Activated naive CD8-positive, alpha-beta T cell treated with anti-CD3 and anti-CD28 coated beads, Interleukin-2, amount 10 ng/mL, durations not matched to agents 7 days and 5 days (primary cell): Measurements from ENCODE around the gene SEMA5A. TPM values are rescaled to one million over a fixed set of nuclear protein-coding genes. Genes with fewer than 3 reads are reported as not detected.

Experiments
- ATAC-seq: fragments of 150-1000 bp; cut with Tn5 transposase; one replicate; pipeline ENCODE4 v1.10.0; 2021; ENCODE audit warnings: low read depth, moderate library complexity
- POLR2A ChIA-PET: fragments of 350-600 bp; sonication (Branson Sonifier 250); formaldehyde crosslinking; loops from one replicate; lab custom pipeline; 2021; ENCODE audit warnings: antibody characterized with exemption; lab: Charles Lee
- DNase-seq: peaks from one replicate; pipeline ENCODE4 v3.0.0; 2021
- H3K27ac Mint-ChIP-seq: one replicate; pipeline ENCODE4 v1.8.0; 2022; ENCODE audit warnings: mild to moderate bottlenecking, mixed read lengths
- H3K27me3 Mint-ChIP-seq: one replicate; pipeline ENCODE4 v1.8.0; 2022; ENCODE audit warnings: mild to moderate bottlenecking, moderate library complexity, mixed read lengths
- H3K36me3 Mint-ChIP-seq: one replicate; pipeline ENCODE4 v1.8.0; 2021; ENCODE audit warnings: mild to moderate bottlenecking, mixed read lengths
- H3K4me1 Mint-ChIP-seq: one replicate; pipeline ENCODE4 v1.8.0; 2021; ENCODE audit warnings: mixed read lengths
- H3K4me3 Mint-ChIP-seq: one replicate; pipeline ENCODE4 v1.8.0; 2022; ENCODE audit warnings: mild to moderate bottlenecking, moderate library complexity, mixed read lengths
- H3K9me3 Mint-ChIP-seq: one replicate; pipeline ENCODE4 v1.8.0; 2021; ENCODE audit warnings: mixed read lengths
- total RNA-seq, 2 experiments: library from RNA; stranded (reverse); gene quantifications; one replicate each; pipeline ENCODE4 v1.2.3, GENCODE V29; 2021

Gene SEMA5A
- total RNA-seq, 2 experiments from 2014 or later: 0.03 to 0.14 TPM

DNA sequence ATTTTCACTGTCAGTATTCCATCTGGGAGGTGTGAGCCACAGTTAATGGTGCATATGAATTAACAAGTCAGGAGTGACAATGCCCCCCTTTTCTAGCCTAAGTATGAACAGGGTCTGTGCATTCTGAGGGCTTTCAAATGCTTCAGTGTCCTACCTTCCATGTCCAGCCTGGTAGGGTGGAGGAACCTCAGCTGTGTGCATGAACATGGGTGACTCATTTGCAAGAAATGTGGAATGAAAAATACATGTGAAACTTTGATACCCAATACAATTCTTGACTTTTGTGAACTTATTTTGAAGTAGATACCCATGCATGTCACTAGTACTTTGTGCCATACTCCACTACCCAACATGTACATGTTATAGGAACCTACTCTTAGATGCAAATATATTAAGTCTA is 375.8 kb downstream of the SEMA5A start:
- POLR2A ChIA-PET: no interaction called here
- H3K4me3 Mint-ChIP-seq: no peak overlapping the region
- ATAC-seq (no peak), DNase-seq (no peak)
- H3K27me3 Mint-ChIP-seq: no peaks in the 10 kb centered on the region
- no peaks in the 10 kb centered on the region for H3K36me3 Mint-ChIP-seq
- H3K9me3 Mint-ChIP-seq: no peaks in the 10 kb centered on the region
- H3K27ac Mint-ChIP-seq: no peak overlapping the region
- no peaks in the 10 kb centered on the region for H3K4me1 Mint-ChIP-seq

DNA sequence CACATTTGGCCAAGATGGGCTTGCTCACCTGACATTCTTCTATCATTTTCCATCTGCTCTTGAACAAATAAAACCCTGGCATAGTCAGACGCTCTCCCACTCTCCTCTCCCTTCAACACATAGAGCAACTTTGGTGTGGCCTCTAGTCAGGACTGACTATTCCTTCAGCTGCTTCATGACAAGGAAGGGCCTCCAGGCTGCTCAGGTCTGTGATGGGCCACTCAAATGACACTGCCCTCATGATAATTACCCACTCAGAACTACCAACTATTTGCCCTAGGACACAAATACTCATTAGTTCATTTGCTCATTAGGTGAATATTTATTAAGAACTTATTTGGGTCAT is 376.3 kb downstream of the SEMA5A start:
- H3K4me3 Mint-ChIP-seq: no peak overlapping the region
- H3K36me3 Mint-ChIP-seq: no peaks in the 10 kb centered on the region
- H3K27ac Mint-ChIP-seq: no peak overlapping the region
- no peak for ATAC-seq
- H3K4me1 Mint-ChIP-seq: no peaks in the 10 kb centered on the region
- POLR2A ChIA-PET: no interaction called here
- no peaks in the 10 kb centered on the region for H3K9me3 Mint-ChIP-seq
- no peaks in the 10 kb centered on the region for H3K27me3 Mint-ChIP-seq
- no peak for DNase-seq

DNA sequence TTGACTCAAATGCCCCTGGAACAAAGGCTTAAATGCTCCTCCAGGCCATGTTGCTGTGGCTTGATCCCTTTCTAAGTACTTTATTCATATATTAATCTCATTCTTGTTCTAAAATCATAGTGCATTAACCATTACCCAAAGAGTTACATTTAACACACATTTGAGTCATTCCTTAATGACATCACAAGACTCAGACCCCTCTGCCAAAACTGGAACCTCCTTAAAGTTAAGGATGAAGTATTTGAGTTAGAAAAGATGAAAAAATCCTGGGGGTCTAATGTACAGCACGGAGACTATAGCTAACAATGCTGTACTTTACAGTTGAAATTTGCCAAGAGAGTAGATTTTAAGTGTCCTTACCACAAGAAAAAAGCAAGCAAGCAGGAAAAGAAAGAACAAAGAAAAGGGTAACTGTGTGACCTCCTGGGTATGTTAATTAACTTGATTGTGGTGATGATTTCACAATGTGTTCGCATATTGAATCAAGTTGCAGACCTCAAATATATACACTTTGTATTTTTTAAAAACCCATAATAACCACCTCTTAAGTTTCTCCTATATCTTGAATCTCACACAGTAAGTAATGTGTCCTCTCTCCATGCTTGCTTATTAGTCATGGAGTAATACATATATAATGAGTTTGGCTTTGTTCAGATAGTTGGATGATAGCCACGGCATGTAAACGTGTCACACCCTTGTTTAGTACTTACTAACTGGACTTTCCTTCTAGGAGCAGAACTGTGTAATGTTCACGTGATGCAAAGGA is 376.9 kb downstream of the SEMA5A start:
- Mint-ChIP-seq H3K4me1 (no peaks in the 10 kb centered on the region), H3K27ac (no peak overlapping the region), H3K36me3 (no peaks in the 10 kb centered on the region), H3K4me3 (no peak overlapping the region), H3K9me3 (no peaks in the 10 kb centered on the region), H3K27me3 (no peaks in the 10 kb centered on the region)
- POLR2A ChIA-PET: no interaction called here
- no peak for DNase-seq
- ATAC-seq: no peak

DNA sequence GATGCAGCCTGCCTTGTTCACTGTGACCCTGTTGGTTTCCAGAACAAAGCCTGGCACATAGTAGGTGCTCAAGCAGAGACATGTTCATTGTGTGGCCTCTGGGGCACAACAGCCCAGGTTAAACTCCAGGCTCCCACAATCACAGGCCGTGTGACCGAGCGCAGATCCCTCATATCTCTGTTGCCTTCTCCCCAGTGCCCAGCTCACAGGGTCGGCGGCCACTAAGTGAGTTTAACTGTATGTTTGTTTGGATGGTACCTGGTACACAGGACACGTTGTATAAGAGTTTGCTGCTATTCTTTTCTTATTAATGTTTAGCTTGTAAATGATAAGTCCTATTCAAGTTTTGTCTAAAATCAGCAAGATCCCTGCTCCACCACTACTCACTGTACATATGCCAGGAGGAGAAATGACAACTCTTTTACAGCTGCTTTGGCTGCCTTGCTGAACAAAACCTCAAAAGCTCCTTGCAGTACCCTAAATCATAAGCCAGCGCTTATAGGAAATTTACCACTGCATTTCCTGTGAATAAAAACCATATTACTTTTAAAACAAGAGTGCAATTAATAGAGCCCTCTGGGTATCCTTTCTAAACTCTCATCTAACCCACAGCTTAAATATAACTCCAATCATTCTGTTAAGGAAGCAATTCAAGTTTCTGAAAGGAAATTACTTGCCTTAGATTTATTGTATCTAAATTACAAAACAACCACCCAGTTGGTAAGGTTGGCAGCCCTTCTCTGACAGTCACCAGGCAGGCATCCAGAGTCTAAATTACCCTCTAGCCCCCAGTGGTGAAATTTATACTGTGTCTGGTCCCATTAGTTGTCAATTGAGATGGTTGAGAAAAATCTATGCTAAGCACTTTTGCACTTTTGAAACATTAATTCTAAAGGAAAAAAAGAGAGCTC is 379.4 kb downstream of the SEMA5A start:
- H3K4me1 Mint-ChIP-seq: no peaks in the 10 kb centered on the region
- H3K36me3 Mint-ChIP-seq: no peaks in the 10 kb centered on the region
- POLR2A ChIA-PET: no interaction called here
- H3K4me3 Mint-ChIP-seq: no peak overlapping the region
- no peaks in the 10 kb centered on the region for H3K27me3 Mint-ChIP-seq
- no peak for ATAC-seq
- DNase-seq: no peak
- H3K9me3 Mint-ChIP-seq: no peaks in the 10 kb centered on the region
- no peak overlapping the region for H3K27ac Mint-ChIP-seq

DNA sequence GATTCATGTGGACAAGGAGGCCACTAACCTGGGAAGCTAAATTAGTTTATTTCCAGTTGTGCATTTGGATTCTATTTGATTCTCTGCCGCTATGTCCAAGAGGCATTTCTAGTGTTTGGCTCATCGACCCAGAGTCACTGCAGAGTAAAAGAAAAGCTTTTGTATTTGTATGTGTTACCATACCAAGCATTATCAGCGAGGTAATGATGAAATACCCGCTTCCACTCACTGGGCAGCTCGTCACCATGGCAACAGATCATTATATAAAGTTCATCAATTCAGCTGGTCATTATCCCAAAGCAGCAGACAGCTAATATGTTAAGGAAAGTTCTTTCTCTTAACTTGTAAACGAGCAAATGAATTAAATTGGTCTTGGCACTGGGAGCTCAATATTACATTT is 380.3 kb downstream of the SEMA5A start:
- no peaks in the 10 kb centered on the region for H3K36me3 Mint-ChIP-seq
- ATAC-seq: no peak
- H3K4me1 Mint-ChIP-seq: no peaks in the 10 kb centered on the region
- no peaks in the 10 kb centered on the region for H3K27me3 Mint-ChIP-seq
- no peak for DNase-seq
- no peak overlapping the region for H3K4me3 Mint-ChIP-seq
- H3K9me3 Mint-ChIP-seq: no peaks in the 10 kb centered on the region
- H3K27ac Mint-ChIP-seq: no peak overlapping the region
- POLR2A ChIA-PET: no interaction called here

DNA sequence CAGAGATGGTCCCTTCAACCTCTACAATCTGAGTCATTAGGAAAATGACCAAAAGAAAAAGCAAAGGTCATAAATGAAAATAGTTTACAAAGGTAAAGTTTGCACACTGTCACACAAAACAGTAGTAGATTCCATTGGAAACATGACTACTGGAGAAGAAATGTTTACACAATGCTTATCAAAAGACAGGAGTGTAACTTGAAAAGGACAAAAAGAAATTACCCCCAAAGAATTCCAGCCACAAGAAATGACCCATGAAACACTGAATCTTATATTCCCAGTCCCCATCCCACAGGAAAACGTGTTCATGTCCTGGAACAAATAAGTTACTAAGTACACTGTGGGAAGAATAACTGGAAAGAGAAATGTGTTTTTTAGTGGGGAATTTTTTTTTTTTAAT is 385.1 kb downstream of the SEMA5A start:
- no peak for ATAC-seq
- no peak overlapping the region for H3K27ac Mint-ChIP-seq
- POLR2A ChIA-PET: no interaction called here
- H3K27me3 Mint-ChIP-seq: no peaks in the 10 kb centered on the region
- no peaks in the 10 kb centered on the region for H3K36me3 Mint-ChIP-seq
- no peak for DNase-seq
- peaks cover 4% of the 10 kb centered on the region for H3K9me3 Mint-ChIP-seq
- no peak overlapping the region for H3K4me3 Mint-ChIP-seq
- no peaks in the 10 kb centered on the region for H3K4me1 Mint-ChIP-seq

DNA sequence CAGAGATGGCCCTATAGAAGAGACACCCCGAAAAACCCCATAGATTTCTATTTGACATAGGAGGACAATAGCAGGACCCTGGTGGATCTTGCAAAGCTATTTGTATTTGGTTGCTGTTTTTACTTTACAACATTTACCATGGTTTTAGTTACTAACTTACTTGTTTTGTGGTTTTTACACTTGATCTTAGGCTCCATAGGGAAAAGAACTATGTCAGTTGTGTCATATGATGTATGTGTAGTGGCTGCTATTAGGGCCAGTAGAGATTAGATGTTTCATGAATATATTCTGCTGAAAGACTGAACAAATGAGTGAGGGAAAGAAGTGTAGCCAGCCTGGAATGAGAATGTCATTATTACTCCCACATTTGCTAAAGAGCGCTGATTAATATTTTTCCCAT is 388.1 kb downstream of the SEMA5A start:
- POLR2A ChIA-PET: no interaction called here
- Mint-ChIP-seq H3K4me3 (no peak overlapping the region), H3K36me3 (no peaks in the 10 kb centered on the region), H3K27me3 (no peaks in the 10 kb centered on the region), H3K9me3 (peaks cover 4% of the 10 kb centered on the region), H3K27ac (no peak overlapping the region), H3K4me1 (no peaks in the 10 kb centered on the region)
- DNase-seq: no peak
- no peak for ATAC-seq

DNA sequence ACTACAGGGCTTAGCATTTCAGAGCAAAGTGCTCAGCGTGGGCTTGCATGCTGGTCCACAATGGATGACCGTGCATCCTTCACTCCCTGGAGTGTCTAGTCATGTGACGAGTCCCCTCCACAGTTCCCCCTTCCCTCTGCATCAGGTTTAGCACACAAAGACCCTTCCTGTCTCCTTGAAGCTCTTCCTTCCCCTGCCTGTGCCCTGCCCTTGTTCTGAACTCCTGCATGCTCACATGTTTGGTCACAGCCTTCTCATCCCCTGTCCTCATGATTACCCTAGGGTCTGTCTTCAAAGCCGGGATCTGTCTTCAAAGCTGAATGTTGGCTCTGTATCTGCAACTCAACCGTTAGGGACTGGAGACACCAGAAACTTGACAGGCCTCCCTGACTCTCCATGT is 388.9 kb downstream of the SEMA5A start:
- Mint-ChIP-seq H3K4me3 (no peak overlapping the region), H3K27me3 (no peaks in the 10 kb centered on the region), H3K9me3 (peaks cover 4% of the 10 kb centered on the region), H3K36me3 (no peaks in the 10 kb centered on the region), H3K27ac (no peak overlapping the region), H3K4me1 (no peaks in the 10 kb centered on the region)
- DNase-seq: no peak
- no peak for ATAC-seq
- POLR2A ChIA-PET: no interaction called here

DNA sequence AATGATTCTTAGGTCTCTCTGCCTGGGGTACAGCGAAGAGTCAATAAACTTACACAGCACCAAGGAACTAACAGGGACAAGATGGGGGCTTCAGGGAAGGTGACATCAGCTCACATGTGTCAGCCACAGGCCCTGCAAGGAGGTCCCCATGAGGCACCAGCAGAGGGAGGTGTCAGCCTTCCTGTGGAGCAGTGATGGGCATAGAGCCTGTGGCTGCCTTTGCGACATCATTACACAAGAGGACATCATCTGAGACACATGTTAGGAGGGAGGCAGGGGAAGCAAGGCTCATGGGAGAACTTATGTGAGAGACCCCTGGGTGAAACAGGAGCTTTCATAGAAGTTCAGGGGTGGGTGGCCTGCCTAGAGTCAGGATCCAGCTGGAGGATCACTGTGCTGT is 389.6 kb downstream of the SEMA5A start:
- Mint-ChIP-seq H3K9me3 (peaks cover 4% of the 10 kb centered on the region), H3K4me3 (no peak overlapping the region), H3K27ac (no peak overlapping the region), H3K27me3 (no peaks in the 10 kb centered on the region), H3K36me3 (no peaks in the 10 kb centered on the region), H3K4me1 (no peaks in the 10 kb centered on the region)
- no peak for ATAC-seq
- POLR2A ChIA-PET: no interaction called here
- no peak for DNase-seq

DNA sequence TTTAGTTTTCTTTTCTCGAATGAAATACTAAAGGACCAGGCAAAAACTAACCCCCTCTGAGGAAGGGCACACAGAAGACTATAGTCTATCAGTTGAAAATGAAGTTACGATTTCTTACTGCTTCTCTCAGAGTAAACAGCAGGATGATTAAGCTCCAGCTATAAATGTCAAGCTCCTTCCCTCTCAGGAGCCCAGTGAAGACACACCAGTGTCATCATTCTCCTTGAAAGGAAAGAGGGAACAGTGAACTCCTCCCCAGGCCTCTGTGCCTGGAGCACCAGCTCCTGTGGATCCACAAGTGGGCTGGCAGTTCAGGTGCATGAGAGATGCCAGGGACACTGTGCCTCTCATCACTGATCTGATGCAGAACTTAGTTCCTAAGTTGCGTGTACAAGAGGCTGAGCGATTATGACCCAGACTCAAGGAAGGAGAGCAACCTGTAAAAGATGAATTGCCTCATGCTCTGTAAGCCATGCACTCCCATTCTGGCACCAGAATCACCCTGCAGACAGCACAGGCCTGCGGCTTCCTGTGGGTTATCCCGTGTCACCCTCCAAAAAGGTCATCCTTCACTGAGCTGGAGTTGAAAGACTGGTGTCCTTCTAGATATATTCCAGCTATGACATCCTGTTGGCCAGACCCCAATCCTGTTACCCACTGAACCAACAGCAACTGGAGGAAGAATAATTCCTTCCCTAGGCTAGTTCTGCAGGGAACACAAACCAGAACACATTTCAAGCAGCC is 394.0 kb downstream of the SEMA5A start:
- no peaks in the 10 kb centered on the region for H3K9me3 Mint-ChIP-seq
- ATAC-seq: no peak
- no peaks in the 10 kb centered on the region for H3K4me1 Mint-ChIP-seq
- no peaks in the 10 kb centered on the region for H3K27me3 Mint-ChIP-seq
- POLR2A ChIA-PET: no interaction called here
- no peak for DNase-seq
- no peak overlapping the region for H3K27ac Mint-ChIP-seq
- H3K4me3 Mint-ChIP-seq: no peak overlapping the region
- H3K36me3 Mint-ChIP-seq: no peaks in the 10 kb centered on the region

DNA sequence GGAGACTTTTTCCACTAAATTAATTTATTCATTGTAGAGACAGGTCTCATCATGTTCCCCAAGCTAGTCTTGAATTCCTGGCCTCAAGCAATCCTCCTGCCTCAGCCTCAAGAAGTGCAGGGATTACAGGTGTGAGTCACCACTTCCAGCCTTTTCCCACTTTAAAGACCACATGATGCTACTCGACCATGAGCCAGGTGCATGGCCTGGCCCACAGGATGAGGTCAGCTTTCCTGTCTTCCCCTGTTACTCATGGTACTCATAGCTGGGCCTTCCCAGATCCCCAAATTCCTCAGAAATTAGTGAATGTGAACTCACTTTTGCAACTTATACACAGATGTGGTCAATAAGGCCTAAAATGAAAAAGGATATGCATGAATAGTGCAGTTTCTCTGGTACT is 395.9 kb downstream of the SEMA5A start:
- Mint-ChIP-seq H3K36me3 (no peaks in the 10 kb centered on the region), H3K9me3 (no peaks in the 10 kb centered on the region), H3K27me3 (no peaks in the 10 kb centered on the region), H3K4me3 (no peak overlapping the region), H3K27ac (no peak overlapping the region), H3K4me1 (no peaks in the 10 kb centered on the region)
- ATAC-seq (no peak), DNase-seq (no peak)
- POLR2A ChIA-PET: no interaction called here

DNA sequence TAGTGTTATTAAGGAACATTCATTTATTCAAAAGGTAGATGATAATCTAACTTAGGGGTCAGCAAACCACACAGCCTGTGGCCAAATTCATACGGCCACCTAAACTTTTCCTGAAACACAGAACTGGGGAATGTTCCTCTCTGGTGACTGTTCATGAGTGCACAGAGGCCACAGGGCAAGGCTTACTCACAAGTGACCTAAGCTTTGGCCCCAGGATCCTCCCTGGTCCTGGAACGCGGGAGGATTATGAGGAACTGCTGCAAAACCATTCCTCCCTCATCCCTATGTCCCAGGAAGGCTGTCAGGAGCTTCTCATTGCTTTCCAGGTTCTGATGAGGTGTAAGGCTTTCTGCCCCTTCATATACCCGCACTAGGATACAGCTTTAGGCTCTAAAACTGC is 397.6 kb downstream of the SEMA5A start:
- no peaks in the 10 kb centered on the region for H3K27me3 Mint-ChIP-seq
- H3K27ac Mint-ChIP-seq: no peak overlapping the region
- POLR2A ChIA-PET: no interaction called here
- DNase-seq: no peak
- H3K36me3 Mint-ChIP-seq: no peaks in the 10 kb centered on the region
- H3K4me1 Mint-ChIP-seq: peaks cover 1% of the 10 kb centered on the region
- no peaks in the 10 kb centered on the region for H3K9me3 Mint-ChIP-seq
- H3K4me3 Mint-ChIP-seq: no peak overlapping the region
- ATAC-seq: no peak

DNA sequence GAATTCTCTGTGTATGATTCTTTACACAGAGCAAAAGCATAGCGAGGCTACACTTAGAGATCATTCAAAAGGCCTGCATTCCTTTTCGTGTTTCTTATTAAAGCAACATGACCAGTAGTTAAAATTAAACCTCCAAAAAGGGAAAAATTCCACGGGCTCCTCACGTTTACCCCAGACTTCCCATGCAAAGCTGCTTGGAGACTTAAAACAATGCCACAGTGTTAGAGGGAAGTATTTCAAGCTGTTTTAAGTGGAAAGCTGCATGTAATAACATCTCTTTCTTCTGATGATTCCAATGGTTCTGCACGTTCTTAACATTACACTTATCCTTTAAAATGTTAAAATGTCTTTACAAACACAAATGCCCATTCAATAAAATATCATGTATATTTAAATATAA is 405.2 kb downstream of the SEMA5A start:
- DNase-seq (no peak), ATAC-seq (no peak)
- Mint-ChIP-seq H3K27me3 (no peaks in the 10 kb centered on the region), H3K4me1 (peaks cover 1% of the 10 kb centered on the region), H3K4me3 (no peak overlapping the region), H3K36me3 (no peaks in the 10 kb centered on the region), H3K27ac (no peak overlapping the region), H3K9me3 (no peaks in the 10 kb centered on the region)
- POLR2A ChIA-PET: no interaction called here
